Caco-2 (cell line): ENCODE data around the gene ST6GALNAC2. TPM values are rescaled to one million over a fixed set of nuclear protein-coding genes. Genes with fewer than 3 reads are reported as not detected.

Source experiments
- BruUV-seq: library from RNA; stranded (reverse); fragments of 400-500 nt; replicated peaks from 2 replicates; lab custom pipeline; 2021; lab: Mats Ljungman, UMichigan
- CTCF ChIA-PET: fragments of 300-600 bp; sonication (Branson Sonifier 250); formaldehyde crosslinking; loops from one replicate; lab custom pipeline; 2022; ENCODE audit warnings: antibody characterized with exemption; lab: Charles Lee
- POLR2A ChIA-PET: fragments of 300-600 bp; sonication (Branson Sonifier 250); formaldehyde crosslinking; loops from one replicate; lab custom pipeline; 2022; ENCODE audit warnings: antibody characterized with exemption; lab: Charles Lee
- DNase-seq, 2 experiments: peaks; one replicate each; pipeline versions ENCODE4 v3.0.0 to v3.0.0-alpha.2; 2020 to 2022
- H3K27me3 ChIP-seq: replicated peaks from 2 replicates; pipeline ENCODE4 v1.6.0; 2011; ENCODE audit warnings: low read length; ENCODE audit not compliant: control insufficient read depth, insufficient read depth
- H3K36me3 ChIP-seq: 2 replicates; pipeline ENCODE4 v1.5.1; 2011; ENCODE audit warnings: low read length; ENCODE audit not compliant: control insufficient read depth, insufficient read depth
- H3K4me1 ChIP-seq: fragments of 250-450 bp; sonication (Bioruptor Pico); 2 replicates; pipeline ENCODE4 v1.5.1; 2020; ENCODE audit warnings: mild to moderate bottlenecking
- H3K4me3 ChIP-seq: 2 replicates; pipeline ENCODE4 v1.5.1; 2011; ENCODE audit warnings: low read depth, mild to moderate bottlenecking, control low read depth, low read length
- H3K9me3 ChIP-seq: fragments of 250-450 bp; sonication (Bioruptor Pico); 2 replicates; pipeline ENCODE4 v1.5.1; 2020; ENCODE audit warnings: mild to moderate bottlenecking, moderate library complexity
- H3K27ac Mint-ChIP-seq: one replicate; pipeline ENCODE4 v1.8.0; 2022; ENCODE audit warnings: mixed read lengths; ENCODE audit not compliant: unreplicated experiment
- H3K27me3 Mint-ChIP-seq: one replicate; pipeline ENCODE4 v1.8.0; 2022; ENCODE audit warnings: mixed read lengths; ENCODE audit not compliant: insufficient read depth, unreplicated experiment
- H3K36me3 Mint-ChIP-seq: one replicate; pipeline ENCODE4 v1.8.0; 2022; ENCODE audit warnings: mild to moderate bottlenecking, mixed read lengths; ENCODE audit not compliant: insufficient read depth, unreplicated experiment
- H3K4me1 Mint-ChIP-seq: one replicate; pipeline ENCODE4 v1.8.0; 2022; ENCODE audit warnings: low read depth, mixed read lengths; ENCODE audit not compliant: unreplicated experiment
- H3K4me3 Mint-ChIP-seq: one replicate; pipeline ENCODE4 v1.8.0; 2022; ENCODE audit warnings: mild to moderate bottlenecking, moderate library complexity, mixed read lengths; ENCODE audit not compliant: unreplicated experiment
- H3K9me3 Mint-ChIP-seq: one replicate; pipeline ENCODE4 v1.8.0; 2022; ENCODE audit warnings: mixed read lengths; ENCODE audit not compliant: unreplicated experiment
- intact Hi-C: fragments of 100-400 bp; cut with micrococcal nuclease; formaldehyde crosslinking; loops from one replicate; pipeline ENCODE4 v1.10.0; 2022; ENCODE audit not compliant: unreplicated experiment
- total RNA-seq: library from RNA; stranded (reverse); gene quantifications from 2 replicates; pipeline ENCODE4 v1.2.3, GENCODE V29; 2022
- TF ChIP-seq, protein P1 (sequence below), 2 experiments: fragments of 200-600 bp in 1 of 2; IDR thresholded peaks; 1 replicate in 1 of 2; 2 replicates in 1 of 2; pipeline versions ENCODE4 v1.5.1 to v1.8.0; 2011 to 2022; ENCODE audit warnings: antibody characterized with exemption in 1 of 2, control low read depth in 1 of 2, inconsistent platforms in 1 of 2, low read depth in 1 of 2, low read length in 1 of 2, mild to moderate bottlenecking in 1 of 2, moderate library complexity in 1 of 2; ENCODE audit not compliant: insufficient read depth in 1 of 2, severe bottlenecking in 1 of 2, unreplicated experiment in 1 of 2

Gene ST6GALNAC2
- total RNA-seq, 1 experiment from 2014 or later = 0.77 TPM

DNA sequence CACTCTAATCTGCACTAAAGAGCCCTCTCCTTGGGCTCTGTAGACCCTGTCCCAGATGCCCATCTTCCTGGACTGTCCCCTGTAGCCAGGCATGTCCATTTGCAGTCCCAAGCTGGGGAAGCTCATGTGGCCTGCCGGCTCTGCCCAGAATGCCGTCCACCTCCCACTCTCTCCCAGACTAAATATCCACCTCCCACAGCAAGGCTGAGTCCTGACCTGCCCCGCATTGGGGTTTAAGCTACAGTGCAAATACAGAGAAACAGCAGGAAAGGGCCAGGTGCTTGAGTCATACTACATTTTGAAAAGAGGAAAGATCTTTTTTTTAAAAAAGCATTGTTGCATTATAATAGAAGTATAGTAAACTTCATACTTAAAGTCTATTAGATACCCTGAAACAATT is 3.0 kb downstream of the ST6GALNAC2 start:
- CTCF ChIA-PET = interaction anchor here (0.8 kb wide), 1 partner anchor 13 kb away, joined by 3 read pairs; a partner anchor contains a TSS
- no peaks in the 10 kb centered on the region for H3K4me1 Mint-ChIP-seq

DNA sequence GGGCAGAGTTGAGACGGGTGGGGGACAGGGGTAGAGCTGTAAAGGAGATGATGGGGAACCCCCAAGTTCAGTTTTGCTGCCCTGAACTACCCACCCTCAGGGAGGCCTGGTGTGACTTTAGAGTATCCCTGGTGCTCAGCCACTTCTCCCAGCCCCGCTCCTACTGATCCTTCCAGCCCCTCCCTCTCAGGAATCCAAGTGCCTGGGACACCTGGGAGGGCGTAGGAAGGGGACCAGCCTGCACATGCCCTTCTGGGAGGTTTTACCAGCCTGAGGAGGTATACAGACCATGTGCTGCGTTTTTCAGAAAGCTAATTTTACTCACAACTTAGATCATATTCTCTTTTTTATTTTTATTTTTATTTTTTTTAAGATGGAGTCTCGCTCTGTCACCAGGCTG is 4.1 kb downstream of the ST6GALNAC2 start:
- Mint-ChIP-seq H3K4me3 (no peak overlapping the region), H3K36me3 (no peaks in the 10 kb centered on the region), H3K27me3 (no peaks in the 10 kb centered on the region), H3K27ac (no peak overlapping the region), H3K9me3 (no peaks in the 10 kb centered on the region), H3K4me1 (no peaks in the 10 kb centered on the region)
- ChIA-PET CTCF (interaction anchor here (0.6 kb wide), 1 partner anchor 32 kb away, joined by 4 read pairs; no protein-coding TSS in a partner anchor), POLR2A (no interaction called here)
- intact Hi-C loops = no loop called here
- Histone ChIP-seq H3K27me3 (no peaks in the 10 kb centered on the region), H3K4me1 (peaks cover 12% of the 10 kb centered on the region), H3K9me3 (no peaks in the 10 kb centered on the region), H3K4me3 (no peak overlapping the region), H3K36me3 (no peaks in the 10 kb centered on the region)
- BruUV-seq = no TSS peak
- TF ChIP-seq, protein P1, sequence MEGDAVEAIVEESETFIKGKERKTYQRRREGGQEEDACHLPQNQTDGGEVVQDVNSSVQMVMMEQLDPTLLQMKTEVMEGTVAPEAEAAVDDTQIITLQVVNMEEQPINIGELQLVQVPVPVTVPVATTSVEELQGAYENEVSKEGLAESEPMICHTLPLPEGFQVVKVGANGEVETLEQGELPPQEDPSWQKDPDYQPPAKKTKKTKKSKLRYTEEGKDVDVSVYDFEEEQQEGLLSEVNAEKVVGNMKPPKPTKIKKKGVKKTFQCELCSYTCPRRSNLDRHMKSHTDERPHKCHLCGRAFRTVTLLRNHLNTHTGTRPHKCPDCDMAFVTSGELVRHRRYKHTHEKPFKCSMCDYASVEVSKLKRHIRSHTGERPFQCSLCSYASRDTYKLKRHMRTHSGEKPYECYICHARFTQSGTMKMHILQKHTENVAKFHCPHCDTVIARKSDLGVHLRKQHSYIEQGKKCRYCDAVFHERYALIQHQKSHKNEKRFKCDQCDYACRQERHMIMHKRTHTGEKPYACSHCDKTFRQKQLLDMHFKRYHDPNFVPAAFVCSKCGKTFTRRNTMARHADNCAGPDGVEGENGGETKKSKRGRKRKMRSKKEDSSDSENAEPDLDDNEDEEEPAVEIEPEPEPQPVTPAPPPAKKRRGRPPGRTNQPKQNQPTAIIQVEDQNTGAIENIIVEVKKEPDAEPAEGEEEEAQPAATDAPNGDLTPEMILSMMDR (IDR thresholded peaks at IDR 0.05; ENCODE audit: insufficient read depth in 1 of 2, low read depth in 1 of 2, low read length in 1 of 2, severe bottlenecking in 1 of 2, unreplicated experiment in 1 of 2) = no peak
- no peak for DNase-seq

More for the DNA sequence above, 3.0 kb downstream of the ST6GALNAC2 start:
- POLR2A ChIA-PET = no interaction called here
- Mint-ChIP-seq H3K4me3 (no peak overlapping the region), H3K36me3 (no peaks in the 10 kb centered on the region), H3K9me3 (no peaks in the 10 kb centered on the region), H3K27ac (no peak overlapping the region), H3K27me3 (no peaks in the 10 kb centered on the region)
- no peak for DNase-seq
- Histone ChIP-seq H3K4me3 (no peak overlapping the region), H3K9me3 (no peaks in the 10 kb centered on the region), H3K27me3 (no peaks in the 10 kb centered on the region), H3K4me1 (peaks cover 12% of the 10 kb centered on the region), H3K36me3 (no peaks in the 10 kb centered on the region)
- no TSS peak for BruUV-seq
- intact Hi-C loops = no loop called here
- TF ChIP-seq, protein P1 (IDR thresholded peaks at IDR 0.05; ENCODE audit: insufficient read depth in 1 of 2, low read depth in 1 of 2, low read length in 1 of 2, severe bottlenecking in 1 of 2, unreplicated experiment in 1 of 2) = no peak

DNA sequence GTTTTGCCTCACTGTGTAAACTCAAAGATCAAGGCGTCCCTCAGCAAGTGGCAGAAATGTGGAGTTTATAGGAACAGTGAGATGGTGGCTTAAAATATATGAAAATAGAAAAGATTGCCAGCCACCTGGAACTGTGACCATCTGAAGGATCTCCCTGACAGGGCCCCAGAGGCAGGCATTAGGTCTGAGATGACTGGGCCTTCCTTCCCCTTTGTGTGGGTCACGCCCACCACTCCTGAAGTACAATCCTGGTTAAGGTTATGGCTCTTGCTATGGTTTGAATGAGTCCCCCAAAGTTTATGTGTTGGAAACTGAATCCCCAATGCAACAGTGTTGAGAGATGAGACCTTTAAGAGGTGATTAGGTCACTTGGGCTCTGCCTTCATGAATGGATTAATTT is 6.4 kb downstream of the ST6GALNAC2 start:
- intact Hi-C loops = no loop called here
- Mint-ChIP-seq H3K9me3 (no peaks in the 10 kb centered on the region), H3K36me3 (peaks cover 2% of the 10 kb centered on the region), H3K27ac (no peak overlapping the region), H3K4me1 (no peaks in the 10 kb centered on the region), H3K4me3 (no peak overlapping the region), H3K27me3 (no peaks in the 10 kb centered on the region)
- Histone ChIP-seq H3K4me1 (no peaks in the 10 kb centered on the region), H3K4me3 (no peak overlapping the region), H3K36me3 (no peaks in the 10 kb centered on the region), H3K9me3 (no peaks in the 10 kb centered on the region), H3K27me3 (no peaks in the 10 kb centered on the region)
- CTCF ChIA-PET = interaction anchor here (0.9 kb wide), 1 partner anchor 22 kb away, joined by 4 read pairs; no protein-coding TSS in a partner anchor
- DNase-seq = no peak
- BruUV-seq = no TSS peak
- POLR2A ChIA-PET = no interaction called here
- TF ChIP-seq, protein P1 (IDR thresholded peaks at IDR 0.05; ENCODE audit: insufficient read depth in 1 of 2, low read depth in 1 of 2, low read length in 1 of 2, severe bottlenecking in 1 of 2, unreplicated experiment in 1 of 2) = no peak
